Muscle of back (tissue), 11 donors: ENCODE measurements around the gene ZDHHC11B. TPM values are rescaled to one million over a fixed set of nuclear protein-coding genes. Genes with fewer than 3 reads are reported as not detected.
"Not testable (repeated sequence)": the region's sequence is repeated elsewhere in the genome, so short reads cannot be mapped to it uniquely, and the experiment has no call there.

ENCODE experiments used
- DNase-seq, 3 donors: peaks; one replicate each; pipeline versions ENCODE4 v3.0.0 to v3.0.0-alpha.2; 2013
- polyA plus RNA-seq, 10 donors: library from polyadenylated mRNA; unstranded; fragments of 120-200 nt; gene quantifications; one replicate each; pipeline ENCODE4 v1.2.1, GENCODE V29; 2013; ENCODE audit not compliant: insufficient read length in 10 of 10

Gene ZDHHC11B
- polyA plus RNA-seq, 10 donors = 4.6 to 37.2 (median 10.9) TPM

- DNase-seq = no peak
Observed at GRCh38 chr5:756171-756570, 28.4 kb downstream of the ZDHHC11B start.

DNA sequence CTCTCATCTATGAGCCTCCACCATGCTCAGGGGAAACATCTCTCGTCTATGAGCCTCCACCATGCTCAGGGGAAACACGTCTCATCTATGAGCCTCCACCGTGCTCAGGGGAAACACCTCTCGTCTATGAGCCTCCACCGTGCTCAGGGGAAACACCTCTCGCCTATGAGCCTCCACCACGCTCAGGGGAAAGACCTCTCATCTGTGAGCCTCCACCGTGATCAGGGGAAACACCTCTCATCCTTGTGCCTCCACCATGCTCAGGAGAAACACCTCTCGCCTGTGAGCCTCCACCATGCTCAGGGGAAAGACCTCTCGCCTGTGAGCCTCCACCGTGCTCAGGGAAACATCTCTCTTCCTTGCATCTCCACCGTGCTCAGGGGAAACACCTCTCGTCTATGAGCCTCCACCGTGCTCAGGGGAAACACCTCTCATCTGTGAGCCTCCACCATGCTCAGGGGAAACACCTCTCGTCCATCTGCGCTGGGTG is 30.3 kb downstream of the ZDHHC11B start:
- not testable (repeated sequence) for DNase-seq

DNA sequence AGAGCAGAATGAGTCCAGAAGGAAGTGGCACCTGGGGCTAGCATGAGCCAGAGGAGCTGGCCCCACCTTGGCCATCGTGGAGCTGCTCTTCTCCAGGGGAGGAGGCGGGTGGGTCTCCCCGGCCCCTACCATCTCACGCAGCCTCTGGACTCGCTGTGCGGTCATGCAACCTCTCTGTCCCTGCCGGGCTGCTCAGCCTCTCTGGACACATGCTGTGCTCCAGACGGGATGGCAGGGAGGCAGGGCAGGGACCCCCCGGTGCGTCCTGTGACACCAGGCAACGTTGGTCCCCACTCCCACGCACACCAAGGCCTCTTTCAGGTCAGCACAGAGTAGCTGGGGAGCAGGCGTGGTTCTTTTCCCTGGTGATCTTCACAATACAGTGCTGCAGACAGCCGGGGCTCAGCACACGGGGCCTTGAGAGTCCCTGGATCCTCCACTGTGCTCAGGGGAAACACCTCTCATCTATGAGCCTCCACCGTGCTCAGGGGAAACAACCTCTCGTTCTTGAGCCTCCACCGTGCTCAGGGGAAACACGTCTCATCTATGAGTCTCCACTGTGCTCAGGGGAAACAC is 30.9 kb downstream of the ZDHHC11B start:
- not testable (repeated sequence) for DNase-seq

DNA sequence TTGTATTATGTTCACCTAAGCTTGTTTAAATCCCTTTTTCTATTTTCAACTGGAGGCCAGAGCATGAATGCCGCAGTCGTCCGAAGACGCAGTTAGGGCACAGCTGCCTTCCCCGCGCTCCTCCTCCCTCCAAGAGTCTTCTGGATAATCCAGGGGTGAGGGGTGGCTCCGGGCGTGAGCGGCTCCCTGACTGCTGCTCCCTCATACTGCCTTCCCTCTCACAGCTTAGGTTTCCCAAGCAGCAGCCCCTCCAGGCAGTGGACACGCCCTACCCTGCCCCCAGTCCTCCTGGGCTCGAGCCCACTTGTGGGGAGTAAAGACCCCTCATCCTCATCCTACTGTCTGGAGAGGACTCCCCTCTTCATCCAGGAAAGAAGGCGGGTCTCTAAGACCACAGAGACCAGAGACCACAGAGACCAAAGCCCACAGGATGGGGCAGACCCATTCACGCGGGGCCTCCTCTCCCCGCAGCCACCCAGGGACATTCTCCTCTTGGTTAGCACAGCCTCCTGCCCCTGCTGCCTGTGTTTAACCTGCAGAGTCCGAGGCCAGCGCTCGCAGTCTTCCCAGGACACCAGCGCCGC is 31.9 kb downstream of the ZDHHC11B start:
- DNase-seq = not testable (repeated sequence)

DNA sequence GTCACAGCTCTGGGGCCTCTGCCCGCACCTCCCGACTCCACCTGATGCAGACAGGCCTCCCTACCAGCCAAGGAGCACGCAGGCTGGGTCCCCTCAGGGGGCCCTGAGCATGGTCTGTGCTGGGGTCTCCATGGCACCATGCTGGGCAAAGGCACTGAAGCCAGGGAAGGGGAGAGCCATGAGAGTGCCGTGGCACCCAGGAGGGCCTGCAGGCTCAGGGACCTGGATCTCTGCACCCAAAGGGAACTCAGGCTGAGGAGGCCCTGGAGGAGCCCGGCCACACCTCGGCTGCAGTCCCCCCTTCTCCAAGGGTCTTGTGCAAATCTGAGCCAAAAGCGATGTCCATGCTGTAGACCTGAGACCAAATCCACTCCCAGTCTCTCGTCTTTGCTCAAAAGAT is 32.5 kb downstream of the ZDHHC11B start:
- DNase-seq = not testable (repeated sequence)

- DNase-seq = no peak
Observed at GRCh38 chr5:751496-751895, 33.0 kb downstream of the ZDHHC11B start.

- not testable (repeated sequence) for DNase-seq
Observed at GRCh38 chr5:750226-750625, 34.3 kb downstream of the ZDHHC11B start.

GRCh38 chr5:749101-749670 is 35.3 kb downstream of the ZDHHC11B start:
- no peak for DNase-seq

GRCh38 chr5:748011-748980 is 36.2 kb downstream of the ZDHHC11B start:
- not testable (repeated sequence) for DNase-seq

- not testable (repeated sequence) for DNase-seq
Observed at GRCh38 chr5:747303-747844, 37.2 kb downstream of the ZDHHC11B start.

- DNase-seq = no peak
Observed at GRCh38 chr5:746258-746761, 38.2 kb downstream of the ZDHHC11B start.

- DNase-seq = not testable (repeated sequence)
Observed at GRCh38 chr5:745272-746142, 39.0 kb downstream of the ZDHHC11B start.

- not testable (repeated sequence) for DNase-seq
Observed at GRCh38 chr5:743696-744404, 40.7 kb downstream of the ZDHHC11B start.

GRCh38 chr5:742276-742675 is 42.3 kb downstream of the ZDHHC11B start:
- DNase-seq = not testable (repeated sequence)

- not testable (repeated sequence) for DNase-seq
Observed at GRCh38 chr5:734145-734544, 50.4 kb downstream of the ZDHHC11B start.

- DNase-seq = not testable (repeated sequence)
Observed at GRCh38 chr5:732754-733454, 51.6 kb downstream of the ZDHHC11B start.

DNA sequence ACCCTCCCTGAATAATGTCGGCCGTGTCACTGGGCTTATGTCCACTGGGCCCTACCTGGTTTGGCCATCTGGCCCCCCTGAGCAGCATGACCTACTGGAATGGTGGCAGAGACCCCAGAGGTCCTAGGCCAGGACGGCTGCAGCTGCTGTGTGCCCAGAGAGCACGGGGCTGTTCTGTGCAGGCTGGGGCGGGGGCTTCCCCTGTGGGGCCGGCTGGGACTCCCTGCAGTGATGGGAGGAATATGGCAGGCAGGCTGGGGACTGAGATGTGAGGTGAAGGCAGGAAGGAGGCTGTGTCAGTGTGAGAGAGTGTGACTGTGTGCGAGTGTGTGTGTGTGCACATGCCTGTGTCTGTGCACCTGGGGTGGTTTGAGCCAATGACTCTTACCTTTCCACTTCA is 55.3 kb downstream of the ZDHHC11B start:
- DNase-seq = not testable (repeated sequence)

DNA sequence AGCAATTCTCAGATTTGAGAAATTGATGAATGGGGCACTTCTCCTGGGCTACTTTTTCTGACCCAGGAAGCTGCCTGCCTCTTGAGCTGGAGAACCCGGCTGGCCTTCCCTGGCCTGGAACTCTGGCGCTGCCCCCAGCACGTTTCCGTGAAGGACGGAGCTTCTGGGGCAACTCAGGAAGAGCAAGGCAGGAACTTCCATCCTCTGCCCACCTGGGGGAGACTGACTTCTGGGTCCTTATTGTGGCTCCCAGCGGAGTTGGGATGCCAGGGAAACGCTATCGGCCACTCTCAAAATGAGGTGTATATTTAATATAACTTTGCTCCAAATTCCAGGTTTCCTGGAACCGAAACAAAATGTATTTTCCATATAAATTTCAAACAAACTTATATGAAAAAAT is 57.4 kb downstream of the ZDHHC11B start:
- DNase-seq = not testable (repeated sequence)

- DNase-seq = not testable (repeated sequence)
Observed at GRCh38 chr5:723865-724264, 60.7 kb downstream of the ZDHHC11B start.
